GM10248 (cell line): Measurements from ENCODE around the gene ILRUN.
"Not testable (repeated sequence)": the region's sequence is repeated elsewhere in the genome, so short reads cannot be mapped to it uniquely, and the experiment has no call there.

Experiments
- CTCF ChIA-PET: fragments of 300-600 bp; sonication (Branson Sonifier 250); formaldehyde crosslinking; extraction: SDS; loops from one replicate; lab custom pipeline; 2021; ENCODE audit warnings: antibody characterized with exemption; lab: Yijun Ruan, JAX
- POLR2A ChIA-PET: fragments of 350-650 bp; sonication (Branson Sonifier 250); formaldehyde crosslinking; extraction: SDS; loops from one replicate; lab custom pipeline; 2020; ENCODE audit warnings: antibody characterized with exemption; lab: Yijun Ruan, JAX
- DNase-seq: peaks from one replicate; pipeline ENCODE4 v3.0.0; 2012; ENCODE audit errors: extremely low spot score
- TF ChIP-seq, protein P1 (sequence below): IDR thresholded peaks from 2 replicates; pipeline ENCODE4 v1.5.1; 2012; ENCODE audit warnings: mild to moderate bottlenecking, low read depth; ENCODE audit errors: extremely low read depth, missing control alignments, control extremely low read depth

The ILRUN gene

GRCh38 chr6:34654061-34654710 is 42.4 kb downstream of the ILRUN start:
- DNase-seq = no peak
- POLR2A ChIA-PET = interaction anchor here (0.7 to 0.9 kb wide), 2 partner anchors 11 to 15 kb away, joined by 3 to 13 read pairs; no protein-coding TSS in a partner anchor
- TF ChIP-seq, protein P1, sequence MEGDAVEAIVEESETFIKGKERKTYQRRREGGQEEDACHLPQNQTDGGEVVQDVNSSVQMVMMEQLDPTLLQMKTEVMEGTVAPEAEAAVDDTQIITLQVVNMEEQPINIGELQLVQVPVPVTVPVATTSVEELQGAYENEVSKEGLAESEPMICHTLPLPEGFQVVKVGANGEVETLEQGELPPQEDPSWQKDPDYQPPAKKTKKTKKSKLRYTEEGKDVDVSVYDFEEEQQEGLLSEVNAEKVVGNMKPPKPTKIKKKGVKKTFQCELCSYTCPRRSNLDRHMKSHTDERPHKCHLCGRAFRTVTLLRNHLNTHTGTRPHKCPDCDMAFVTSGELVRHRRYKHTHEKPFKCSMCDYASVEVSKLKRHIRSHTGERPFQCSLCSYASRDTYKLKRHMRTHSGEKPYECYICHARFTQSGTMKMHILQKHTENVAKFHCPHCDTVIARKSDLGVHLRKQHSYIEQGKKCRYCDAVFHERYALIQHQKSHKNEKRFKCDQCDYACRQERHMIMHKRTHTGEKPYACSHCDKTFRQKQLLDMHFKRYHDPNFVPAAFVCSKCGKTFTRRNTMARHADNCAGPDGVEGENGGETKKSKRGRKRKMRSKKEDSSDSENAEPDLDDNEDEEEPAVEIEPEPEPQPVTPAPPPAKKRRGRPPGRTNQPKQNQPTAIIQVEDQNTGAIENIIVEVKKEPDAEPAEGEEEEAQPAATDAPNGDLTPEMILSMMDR = no peak
- CTCF ChIA-PET = interaction anchor here (1.0 to 3.5 kb wide), 5 partner anchors 10 to 19 kb away, joined by 3 to 27 read pairs (median 3); no protein-coding TSS in a partner anchor

DNA sequence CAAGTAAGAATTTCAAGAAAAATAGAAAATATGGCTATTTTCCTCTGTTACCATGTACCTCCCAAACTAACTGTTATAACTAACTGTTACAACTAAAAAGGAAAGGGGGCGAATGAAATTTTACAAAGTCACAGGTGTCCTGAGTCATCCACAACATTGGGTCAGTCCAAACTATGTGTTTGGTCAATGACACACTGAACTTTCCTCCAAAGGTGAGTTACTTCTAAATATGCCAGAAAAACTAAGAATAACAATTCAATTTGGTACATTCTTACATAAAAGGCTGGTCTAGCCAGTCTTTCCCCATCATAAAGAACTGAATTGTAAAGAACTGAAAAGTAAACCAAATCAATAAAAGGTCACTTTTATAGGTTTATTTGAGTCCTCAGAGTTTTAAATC is 44.3 kb downstream of the ILRUN start:
- POLR2A ChIA-PET = no interaction called here
- DNase-seq = no peak
- TF ChIP-seq, protein P1 = no peak
- CTCF ChIA-PET = interaction anchor here (2.8 kb wide), 1 partner anchor 12 kb away, joined by 15 read pairs; no protein-coding TSS in a partner anchor

DNA sequence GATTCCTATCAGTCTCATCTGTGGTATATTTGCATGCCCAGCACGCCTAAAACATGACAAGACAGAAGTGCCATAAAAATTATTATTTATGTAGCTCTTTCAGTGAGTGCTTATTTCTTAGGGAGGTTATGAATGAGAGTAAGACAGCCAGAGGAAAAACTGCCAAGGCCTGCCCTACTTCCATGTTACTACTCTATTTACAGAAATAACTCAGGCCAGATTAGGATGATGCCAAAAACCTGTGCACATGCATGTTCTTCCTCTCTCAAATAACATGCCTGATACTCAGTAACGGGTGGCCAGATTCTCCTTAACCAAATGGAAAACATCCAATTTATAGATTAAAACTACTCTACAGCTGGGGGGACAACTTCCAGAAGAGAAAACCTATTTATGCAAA is 45.7 kb downstream of the ILRUN start:
- ChIA-PET POLR2A (interaction anchor here (0.7 to 1.0 kb wide), 2 partner anchors 11 to 28 kb away, joined by 3 to 5 read pairs; no protein-coding TSS in a partner anchor), CTCF (interaction anchor here (1.0 to 2.8 kb wide), 4 partner anchors 9 to 24 kb away, joined by 3 to 15 read pairs (median 6); no protein-coding TSS in a partner anchor)
- TF ChIP-seq, protein P1 = no peak
- DNase-seq = no peak

- CTCF ChIA-PET = interaction anchor here (2.0 to 2.8 kb wide), 2 partner anchors 10 to 15 kb away, joined by 8 to 15 read pairs; no protein-coding TSS in a partner anchor
- POLR2A ChIA-PET = interaction anchor here (0.7 to 1.4 kb wide), 3 partner anchors 10 to 32 kb away, joined by 3 to 5 read pairs (median 3); no protein-coding TSS in a partner anchor
- DNase-seq = not testable (repeated sequence)
Measured at GRCh38 chr6:34650232-34650631, 46.3 kb downstream of the ILRUN start.

- TF ChIP-seq, protein P1 = no peak
- ChIA-PET CTCF (interaction anchor here (1.0 kb wide), 1 partner anchor 13 kb away, joined by 3 read pairs; no protein-coding TSS in a partner anchor), POLR2A (no interaction called here)
- no peak for DNase-seq
Measured at GRCh38 chr6:34648806-34649205, 47.8 kb downstream of the ILRUN start.
